H1 (cell line): ENCODE data around the gene SLC22A14. TPM values are rescaled to one million over a fixed set of nuclear protein-coding genes. Genes with fewer than 3 reads are reported as not detected.
A peak's percentile ranks its signal among the peaks of the same experiment; 100 is the strongest.

ENCODE experiments used
- CBX8 ChIP-seq: fragments of 300-800, 300-1000 bp; sonication (generic); IDR thresholded peaks from 2 replicates; pipeline ENCODE4 v1.7.1; 2016; ENCODE audit warnings: low read depth, low read length, borderline replicate concordance
- EGR1 ChIP-seq: IDR thresholded peaks from 2 replicates; pipeline ENCODE4 v1.6.1; 2011; ENCODE audit warnings: low read depth, low read length, borderline replicate concordance
- GABPA ChIP-seq: IDR thresholded peaks from 2 replicates; pipeline ENCODE4 v1.6.1; 2011; ENCODE audit warnings: mild to moderate bottlenecking, low read length, moderate library complexity, borderline replicate concordance; ENCODE audit not compliant: insufficient read depth
- SP1 ChIP-seq: IDR thresholded peaks from 2 replicates; pipeline ENCODE4 v1.6.1; 2011; ENCODE audit warnings: low read depth, low read length
- SUZ12 ChIP-seq: fragments of 200-600 bp; sonication (generic); IDR thresholded peaks from 2 replicates; pipeline ENCODE4 v1.6.1; 2012; ENCODE audit warnings: mild to moderate bottlenecking, inconsistent platforms, low read length, moderate library complexity, mixed read lengths
- polyA plus RNA-seq, 7 experiments: library from polyadenylated mRNA; depleted of rRNA in 3 of 7; stranded (reverse) in 5 of 7; unstranded in 2 of 7; fragments of >200 nt in 5 of 7; fragments of 200-250 nt in 2 of 7; gene quantifications; 1 replicate in 5 of 7; 2 replicates in 1 of 7; 4 replicates in 1 of 7; pipeline versions ENCODE4 v1.2.1 to v1.2.3, GENCODE V29; 2011 to 2013; ENCODE audit warnings: missing spikeins in 2 of 7, mixed read lengths in 2 of 7
- total RNA-seq: library from RNA; stranded (reverse); fragmentation: NEBNext Ultra II Directional; extraction: Animal tissue kit (Norgen Biotek cat#: 25700); gene quantifications from 2 replicates; pipeline ENCODE4 v1.2.1, GENCODE V29; 2021
- TF ChIP-seq, protein P1 (sequence below): fragments of 300-600 bp; sonication (generic); IDR thresholded peaks from 2 replicates; pipeline ENCODE4 v1.7.1; 2012; ENCODE audit warnings: low read length, moderate library complexity, mild to moderate bottlenecking, inconsistent platforms; ENCODE audit not compliant: insufficient replicate concordance
- TF ChIP-seq, protein P2 (sequence below), 3 experiments: IDR thresholded peaks; 1 replicate in 2 of 3; 2 replicates in 1 of 3; pipeline versions ENCODE4 v1.5.1 to v1.6.1; 2011; ENCODE audit warnings: low read length in 3 of 3, mild to moderate bottlenecking in 3 of 3, inconsistent platforms in 2 of 3, low read depth in 1 of 3, moderate library complexity in 1 of 3; ENCODE audit not compliant: insufficient read depth in 1 of 3; ENCODE audit errors: control extremely low read depth in 1 of 3

SLC22A14 gene
- total and polyA plus RNA-seq, 2 of the 8 experiments (the other 6 are each of a cell fraction or from before 2014, with no cell fraction given) = 0.03 TPM; not detected in 1

DNA sequence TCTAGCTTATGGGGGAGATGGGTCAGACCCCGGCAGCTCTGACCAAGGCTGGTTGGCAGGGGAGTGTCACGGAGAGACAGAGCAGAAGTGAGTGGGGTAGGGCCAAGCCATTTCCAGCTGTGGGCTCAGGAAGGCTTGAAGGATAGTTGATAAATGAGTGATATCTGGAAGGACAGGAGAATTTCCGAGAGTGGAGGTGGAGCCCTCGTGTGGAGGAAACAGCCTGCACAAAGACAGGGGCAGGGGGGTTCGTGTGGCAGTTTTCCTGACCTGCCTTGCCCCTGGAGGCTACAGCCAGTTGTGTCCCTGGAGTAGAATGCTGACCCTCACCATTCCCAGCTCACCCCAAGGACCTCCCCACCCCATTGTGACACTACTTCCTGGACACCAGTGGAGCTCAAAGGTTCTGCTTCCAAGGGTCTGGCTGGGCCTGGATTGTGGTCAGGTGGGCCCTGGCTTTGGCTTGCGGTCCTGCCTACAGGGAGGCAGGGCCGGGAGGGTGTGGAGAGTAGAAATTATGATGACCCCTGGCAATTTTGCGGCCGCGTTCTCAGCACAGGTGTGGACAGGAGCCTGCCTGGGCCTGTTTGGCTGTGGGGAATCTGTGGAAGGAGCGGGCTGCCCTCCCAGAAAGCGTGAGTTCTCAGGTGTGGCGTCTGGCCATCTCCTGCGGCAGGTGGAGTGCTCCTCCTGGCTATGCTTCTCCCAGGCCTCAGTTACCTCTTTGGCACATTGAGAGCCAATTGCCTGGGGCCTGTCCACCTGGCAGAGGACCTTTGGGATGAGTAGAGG, at the start of gene SLC22A14 (continued):
- TF ChIP-seq, protein P1, sequence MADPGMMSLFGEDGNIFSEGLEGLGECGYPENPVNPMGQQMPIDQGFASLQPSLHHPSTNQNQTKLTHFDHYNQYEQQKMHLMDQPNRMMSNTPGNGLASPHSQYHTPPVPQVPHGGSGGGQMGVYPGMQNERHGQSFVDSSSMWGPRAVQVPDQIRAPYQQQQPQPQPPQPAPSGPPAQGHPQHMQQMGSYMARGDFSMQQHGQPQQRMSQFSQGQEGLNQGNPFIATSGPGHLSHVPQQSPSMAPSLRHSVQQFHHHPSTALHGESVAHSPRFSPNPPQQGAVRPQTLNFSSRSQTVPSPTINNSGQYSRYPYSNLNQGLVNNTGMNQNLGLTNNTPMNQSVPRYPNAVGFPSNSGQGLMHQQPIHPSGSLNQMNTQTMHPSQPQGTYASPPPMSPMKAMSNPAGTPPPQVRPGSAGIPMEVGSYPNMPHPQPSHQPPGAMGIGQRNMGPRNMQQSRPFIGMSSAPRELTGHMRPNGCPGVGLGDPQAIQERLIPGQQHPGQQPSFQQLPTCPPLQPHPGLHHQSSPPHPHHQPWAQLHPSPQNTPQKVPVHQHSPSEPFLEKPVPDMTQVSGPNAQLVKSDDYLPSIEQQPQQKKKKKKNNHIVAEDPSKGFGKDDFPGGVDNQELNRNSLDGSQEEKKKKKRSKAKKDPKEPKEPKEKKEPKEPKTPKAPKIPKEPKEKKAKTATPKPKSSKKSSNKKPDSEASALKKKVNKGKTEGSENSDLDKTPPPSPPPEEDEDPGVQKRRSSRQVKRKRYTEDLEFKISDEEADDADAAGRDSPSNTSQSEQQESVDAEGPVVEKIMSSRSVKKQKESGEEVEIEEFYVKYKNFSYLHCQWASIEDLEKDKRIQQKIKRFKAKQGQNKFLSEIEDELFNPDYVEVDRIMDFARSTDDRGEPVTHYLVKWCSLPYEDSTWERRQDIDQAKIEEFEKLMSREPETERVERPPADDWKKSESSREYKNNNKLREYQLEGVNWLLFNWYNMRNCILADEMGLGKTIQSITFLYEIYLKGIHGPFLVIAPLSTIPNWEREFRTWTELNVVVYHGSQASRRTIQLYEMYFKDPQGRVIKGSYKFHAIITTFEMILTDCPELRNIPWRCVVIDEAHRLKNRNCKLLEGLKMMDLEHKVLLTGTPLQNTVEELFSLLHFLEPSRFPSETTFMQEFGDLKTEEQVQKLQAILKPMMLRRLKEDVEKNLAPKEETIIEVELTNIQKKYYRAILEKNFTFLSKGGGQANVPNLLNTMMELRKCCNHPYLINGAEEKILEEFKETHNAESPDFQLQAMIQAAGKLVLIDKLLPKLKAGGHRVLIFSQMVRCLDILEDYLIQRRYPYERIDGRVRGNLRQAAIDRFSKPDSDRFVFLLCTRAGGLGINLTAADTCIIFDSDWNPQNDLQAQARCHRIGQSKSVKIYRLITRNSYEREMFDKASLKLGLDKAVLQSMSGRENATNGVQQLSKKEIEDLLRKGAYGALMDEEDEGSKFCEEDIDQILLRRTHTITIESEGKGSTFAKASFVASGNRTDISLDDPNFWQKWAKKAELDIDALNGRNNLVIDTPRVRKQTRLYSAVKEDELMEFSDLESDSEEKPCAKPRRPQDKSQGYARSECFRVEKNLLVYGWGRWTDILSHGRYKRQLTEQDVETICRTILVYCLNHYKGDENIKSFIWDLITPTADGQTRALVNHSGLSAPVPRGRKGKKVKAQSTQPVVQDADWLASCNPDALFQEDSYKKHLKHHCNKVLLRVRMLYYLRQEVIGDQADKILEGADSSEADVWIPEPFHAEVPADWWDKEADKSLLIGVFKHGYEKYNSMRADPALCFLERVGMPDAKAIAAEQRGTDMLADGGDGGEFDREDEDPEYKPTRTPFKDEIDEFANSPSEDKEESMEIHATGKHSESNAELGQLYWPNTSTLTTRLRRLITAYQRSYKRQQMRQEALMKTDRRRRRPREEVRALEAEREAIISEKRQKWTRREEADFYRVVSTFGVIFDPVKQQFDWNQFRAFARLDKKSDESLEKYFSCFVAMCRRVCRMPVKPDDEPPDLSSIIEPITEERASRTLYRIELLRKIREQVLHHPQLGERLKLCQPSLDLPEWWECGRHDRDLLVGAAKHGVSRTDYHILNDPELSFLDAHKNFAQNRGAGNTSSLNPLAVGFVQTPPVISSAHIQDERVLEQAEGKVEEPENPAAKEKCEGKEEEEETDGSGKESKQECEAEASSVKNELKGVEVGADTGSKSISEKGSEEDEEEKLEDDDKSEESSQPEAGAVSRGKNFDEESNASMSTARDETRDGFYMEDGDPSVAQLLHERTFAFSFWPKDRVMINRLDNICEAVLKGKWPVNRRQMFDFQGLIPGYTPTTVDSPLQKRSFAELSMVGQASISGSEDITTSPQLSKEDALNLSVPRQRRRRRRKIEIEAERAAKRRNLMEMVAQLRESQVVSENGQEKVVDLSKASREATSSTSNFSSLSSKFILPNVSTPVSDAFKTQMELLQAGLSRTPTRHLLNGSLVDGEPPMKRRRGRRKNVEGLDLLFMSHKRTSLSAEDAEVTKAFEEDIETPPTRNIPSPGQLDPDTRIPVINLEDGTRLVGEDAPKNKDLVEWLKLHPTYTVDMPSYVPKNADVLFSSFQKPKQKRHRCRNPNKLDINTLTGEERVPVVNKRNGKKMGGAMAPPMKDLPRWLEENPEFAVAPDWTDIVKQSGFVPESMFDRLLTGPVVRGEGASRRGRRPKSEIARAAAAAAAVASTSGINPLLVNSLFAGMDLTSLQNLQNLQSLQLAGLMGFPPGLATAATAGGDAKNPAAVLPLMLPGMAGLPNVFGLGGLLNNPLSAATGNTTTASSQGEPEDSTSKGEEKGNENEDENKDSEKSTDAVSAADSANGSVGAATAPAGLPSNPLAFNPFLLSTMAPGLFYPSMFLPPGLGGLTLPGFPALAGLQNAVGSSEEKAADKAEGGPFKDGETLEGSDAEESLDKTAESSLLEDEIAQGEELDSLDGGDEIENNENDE = no peak
- TF ChIP-seq SUZ12 (no peak), SP1 (no peak), CBX8 (no peak), EGR1 (no peak), GABPA (no peak)
- TF ChIP-seq, protein P2, sequence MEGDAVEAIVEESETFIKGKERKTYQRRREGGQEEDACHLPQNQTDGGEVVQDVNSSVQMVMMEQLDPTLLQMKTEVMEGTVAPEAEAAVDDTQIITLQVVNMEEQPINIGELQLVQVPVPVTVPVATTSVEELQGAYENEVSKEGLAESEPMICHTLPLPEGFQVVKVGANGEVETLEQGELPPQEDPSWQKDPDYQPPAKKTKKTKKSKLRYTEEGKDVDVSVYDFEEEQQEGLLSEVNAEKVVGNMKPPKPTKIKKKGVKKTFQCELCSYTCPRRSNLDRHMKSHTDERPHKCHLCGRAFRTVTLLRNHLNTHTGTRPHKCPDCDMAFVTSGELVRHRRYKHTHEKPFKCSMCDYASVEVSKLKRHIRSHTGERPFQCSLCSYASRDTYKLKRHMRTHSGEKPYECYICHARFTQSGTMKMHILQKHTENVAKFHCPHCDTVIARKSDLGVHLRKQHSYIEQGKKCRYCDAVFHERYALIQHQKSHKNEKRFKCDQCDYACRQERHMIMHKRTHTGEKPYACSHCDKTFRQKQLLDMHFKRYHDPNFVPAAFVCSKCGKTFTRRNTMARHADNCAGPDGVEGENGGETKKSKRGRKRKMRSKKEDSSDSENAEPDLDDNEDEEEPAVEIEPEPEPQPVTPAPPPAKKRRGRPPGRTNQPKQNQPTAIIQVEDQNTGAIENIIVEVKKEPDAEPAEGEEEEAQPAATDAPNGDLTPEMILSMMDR (IDR thresholded peaks at IDR 0.05; ENCODE audit: control extremely low read depth in 1 of 3, insufficient read depth in 1 of 3, low read depth in 1 of 3, low read length in 3 of 3) = peak; percentile 65 to 67 (median 67)
